ENCODE results near the gene RRP1.

DNA sequence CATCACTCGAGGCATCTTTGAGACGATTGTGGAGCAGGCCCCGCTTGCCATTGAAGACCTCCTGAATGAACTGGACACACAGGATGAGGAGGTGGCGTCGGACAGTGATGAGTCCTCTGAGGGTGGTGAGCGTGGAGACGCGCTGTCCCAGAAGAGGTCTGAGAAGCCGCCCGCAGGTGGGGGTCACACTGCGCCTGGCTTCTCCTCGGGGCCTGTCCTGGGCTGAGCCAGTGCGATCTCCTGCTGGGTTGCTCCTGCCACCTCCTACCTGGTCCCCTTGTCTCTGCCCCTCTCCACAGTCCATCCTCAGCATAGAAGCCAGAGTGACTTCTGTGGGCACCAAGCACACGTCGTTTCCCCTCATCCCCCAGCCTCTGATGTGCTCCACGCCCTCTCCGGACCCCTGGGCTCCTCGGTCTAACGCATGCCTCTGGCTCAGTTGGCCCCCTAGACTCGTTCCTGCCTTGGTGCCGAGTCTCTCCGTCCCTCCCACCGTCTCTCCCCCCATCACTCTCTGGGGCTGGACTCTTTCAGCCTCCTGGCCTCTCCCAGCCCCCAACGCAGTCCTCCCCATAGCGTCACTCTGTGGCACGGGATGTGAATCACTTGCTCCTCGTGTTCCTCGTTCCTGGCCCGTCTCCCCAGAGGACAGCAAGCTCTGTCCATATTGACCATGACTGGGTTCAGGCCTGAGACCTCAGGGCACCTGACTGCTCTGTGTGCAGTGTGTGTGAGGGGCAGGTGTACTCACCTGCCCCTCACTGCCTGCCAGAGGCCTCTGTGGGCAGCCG, 8.7 kb downstream of the RRP1 start:
- TF ChIP-seq, protein P1, sequence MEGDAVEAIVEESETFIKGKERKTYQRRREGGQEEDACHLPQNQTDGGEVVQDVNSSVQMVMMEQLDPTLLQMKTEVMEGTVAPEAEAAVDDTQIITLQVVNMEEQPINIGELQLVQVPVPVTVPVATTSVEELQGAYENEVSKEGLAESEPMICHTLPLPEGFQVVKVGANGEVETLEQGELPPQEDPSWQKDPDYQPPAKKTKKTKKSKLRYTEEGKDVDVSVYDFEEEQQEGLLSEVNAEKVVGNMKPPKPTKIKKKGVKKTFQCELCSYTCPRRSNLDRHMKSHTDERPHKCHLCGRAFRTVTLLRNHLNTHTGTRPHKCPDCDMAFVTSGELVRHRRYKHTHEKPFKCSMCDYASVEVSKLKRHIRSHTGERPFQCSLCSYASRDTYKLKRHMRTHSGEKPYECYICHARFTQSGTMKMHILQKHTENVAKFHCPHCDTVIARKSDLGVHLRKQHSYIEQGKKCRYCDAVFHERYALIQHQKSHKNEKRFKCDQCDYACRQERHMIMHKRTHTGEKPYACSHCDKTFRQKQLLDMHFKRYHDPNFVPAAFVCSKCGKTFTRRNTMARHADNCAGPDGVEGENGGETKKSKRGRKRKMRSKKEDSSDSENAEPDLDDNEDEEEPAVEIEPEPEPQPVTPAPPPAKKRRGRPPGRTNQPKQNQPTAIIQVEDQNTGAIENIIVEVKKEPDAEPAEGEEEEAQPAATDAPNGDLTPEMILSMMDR (IDR thresholded peaks at IDR 0.05), result no peak
- no peak for TF ChIP-seq POLR2AphosphoS5 (IDR thresholded peaks at IDR 0.05; ENCODE audit: insufficient read depth in 1 of 2, low read depth in 1 of 2)
- no peak for TF ChIP-seq POLR2A (IDR thresholded peaks at IDR 0.05)

Measured in vagina (tissue), 2 donors.